Ammon's horn (tissue), 1 donor: ENCODE results near the gene RPL35.

Source experiments
- DNase-seq: peaks from one replicate; pipeline ENCODE4 v3.0.0-alpha.2; 2016; ENCODE audit warnings: low spot score

RPL35 gene

DNA sequence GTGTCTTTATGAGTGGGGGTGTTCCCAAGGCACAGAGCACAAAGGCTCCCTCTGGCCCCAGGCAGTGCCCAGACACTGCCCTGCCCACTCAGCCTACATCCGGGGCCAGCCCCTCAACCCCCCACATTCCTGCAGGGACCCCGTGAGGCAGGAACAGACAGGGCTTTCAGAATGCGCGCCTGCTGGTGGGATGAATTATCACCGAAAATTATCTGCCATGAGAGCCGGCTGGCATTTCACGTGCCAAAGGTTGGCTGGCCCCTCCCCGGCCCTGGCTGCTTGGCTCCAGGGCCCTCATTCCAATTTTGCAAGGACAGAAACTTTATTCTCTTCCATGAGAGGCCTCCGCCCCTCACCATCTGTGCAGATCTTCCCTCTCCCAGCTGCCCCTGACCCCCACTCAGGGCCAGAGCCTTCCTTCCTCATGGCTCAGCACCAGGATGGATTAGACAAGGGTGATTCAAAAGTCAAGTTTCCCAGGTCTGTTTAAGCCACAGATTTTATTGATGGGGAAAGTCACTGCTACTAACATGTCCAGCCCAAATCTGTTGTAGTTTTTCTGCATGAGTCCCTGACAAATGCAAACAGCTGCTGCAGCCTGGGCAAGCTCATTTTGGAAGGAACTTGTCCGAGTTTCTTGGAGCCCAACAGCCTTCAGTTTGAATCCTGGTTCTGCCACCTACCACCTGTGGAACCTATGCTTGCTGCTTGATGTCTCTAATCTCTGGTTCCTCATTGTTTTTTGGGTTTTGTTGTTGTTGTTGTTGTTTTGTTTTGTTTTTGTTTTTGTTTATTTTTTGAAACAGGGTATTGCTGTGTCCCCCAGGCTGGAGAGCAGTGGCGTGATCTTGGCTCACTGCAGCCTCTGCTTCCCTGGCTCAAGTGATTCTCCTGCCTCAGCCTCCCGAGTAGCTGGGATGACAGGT, 40.8 kb downstream of the RPL35 start:
- no peak for DNase-seq

DNA sequence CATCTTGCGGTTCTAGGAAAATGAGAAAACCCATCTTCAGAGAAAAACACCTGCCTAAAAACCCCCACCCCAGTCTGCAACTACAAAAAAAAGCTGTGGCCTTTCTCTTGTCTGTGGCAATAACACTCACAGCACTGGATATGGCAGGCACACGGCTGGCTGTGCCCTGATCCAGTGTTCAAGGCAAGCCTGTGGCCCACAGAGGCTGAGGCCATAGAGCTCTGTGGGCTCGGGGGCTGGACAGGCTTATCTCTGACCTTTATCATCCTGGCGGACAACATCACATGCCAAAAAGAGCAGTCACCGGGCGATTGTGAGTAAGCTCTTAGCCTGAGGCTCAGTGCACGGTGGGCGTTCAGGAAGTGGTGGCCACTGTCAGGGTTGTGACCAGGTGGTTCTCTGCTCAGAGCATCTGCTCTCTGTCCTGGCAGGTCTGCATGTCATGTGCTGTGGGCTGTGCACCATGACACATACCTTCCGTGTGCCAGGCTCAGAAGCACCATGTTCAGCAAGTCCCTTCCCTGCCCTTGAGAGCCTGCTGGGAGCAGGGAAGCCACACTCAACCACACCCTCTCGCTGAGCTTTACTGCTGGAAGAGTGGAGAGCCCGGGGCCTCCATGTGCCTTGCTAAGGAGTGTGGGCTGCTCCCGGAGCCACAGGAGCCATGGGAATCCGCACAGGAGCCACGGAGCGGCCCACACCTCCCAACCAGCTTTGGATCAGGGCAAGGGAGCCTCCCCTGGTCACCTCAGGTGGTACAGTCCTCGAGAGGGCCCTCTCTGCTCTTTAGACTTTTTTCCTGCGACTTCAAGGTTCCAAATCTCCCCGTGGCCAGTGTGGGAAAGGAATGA, 43.1 kb downstream of the RPL35 start:
- DNase-seq, result no peak

DNA sequence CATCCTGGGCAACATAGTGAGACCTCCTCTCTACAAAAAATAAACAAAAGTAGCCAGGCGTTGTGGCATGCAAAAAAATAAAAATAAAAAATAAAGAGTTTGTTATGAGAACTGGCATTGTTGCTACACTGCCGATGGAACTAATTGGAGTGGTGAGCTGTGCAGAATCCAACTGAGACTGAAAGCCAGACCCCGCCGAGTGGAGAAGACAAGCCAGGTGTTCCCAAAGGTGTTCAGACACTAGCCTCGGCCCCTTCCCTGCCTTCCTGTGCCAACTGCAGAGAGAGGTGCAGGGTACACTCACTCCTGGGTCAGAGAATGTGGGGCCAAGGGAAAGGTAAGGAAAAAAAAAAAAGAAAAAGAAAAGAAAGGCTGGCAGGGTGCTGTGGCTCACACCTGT, 46.2 kb downstream of the RPL35 start:
- DNase-seq, result no peak

DNA sequence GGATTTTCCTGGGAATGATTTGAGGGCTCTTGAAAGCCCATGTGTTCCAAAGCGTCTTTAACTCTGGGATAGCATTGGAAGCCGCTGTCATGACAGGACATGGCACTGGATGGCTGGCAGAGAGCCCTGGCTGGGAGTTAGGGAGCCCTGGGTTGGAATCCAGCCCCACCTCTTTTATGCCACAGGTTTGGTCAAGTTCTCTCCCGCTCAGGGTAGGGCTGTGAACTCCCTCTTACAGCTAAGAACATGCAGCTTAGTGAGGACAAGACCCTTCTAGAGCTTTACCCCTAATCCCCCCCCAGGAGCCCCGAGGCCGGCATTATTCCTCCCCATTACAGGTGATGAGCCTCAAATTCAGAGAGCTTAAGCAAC, 47.6 kb downstream of the RPL35 start:
- no peak for DNase-seq

DNA sequence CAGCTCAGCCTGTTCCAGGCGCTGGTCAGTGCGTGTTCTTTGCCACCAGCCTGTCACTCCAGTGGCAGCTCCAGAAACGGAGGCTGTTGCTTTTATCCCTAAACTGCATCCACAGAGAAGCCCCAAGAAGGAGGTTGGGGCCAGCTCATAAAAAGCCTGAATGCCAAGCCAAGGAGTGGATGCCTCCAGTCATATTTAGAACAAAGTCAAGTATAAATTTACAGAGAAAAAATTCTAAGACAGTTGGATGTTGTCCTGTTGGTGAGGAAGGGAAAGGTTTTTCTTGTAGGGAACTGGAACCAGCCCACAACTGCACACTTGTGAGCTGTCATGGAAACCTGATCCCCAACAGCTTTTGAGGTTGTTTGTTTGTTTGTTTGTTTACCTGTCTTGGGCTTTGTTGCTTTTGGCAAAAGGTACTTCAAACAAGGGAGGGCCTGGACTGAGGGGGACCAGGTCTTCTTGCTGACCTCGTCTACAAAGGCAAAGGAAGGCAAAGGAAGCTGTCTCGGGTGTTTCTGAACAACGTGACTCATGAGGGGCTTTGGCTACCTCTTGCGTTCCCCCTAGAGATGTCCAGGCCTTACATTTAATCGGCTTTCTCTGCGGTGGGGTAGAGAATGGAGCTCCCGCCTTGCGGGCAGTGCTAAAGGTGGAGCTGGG, 48.1 kb downstream of the RPL35 start:
- DNase-seq, result no peak

DNA sequence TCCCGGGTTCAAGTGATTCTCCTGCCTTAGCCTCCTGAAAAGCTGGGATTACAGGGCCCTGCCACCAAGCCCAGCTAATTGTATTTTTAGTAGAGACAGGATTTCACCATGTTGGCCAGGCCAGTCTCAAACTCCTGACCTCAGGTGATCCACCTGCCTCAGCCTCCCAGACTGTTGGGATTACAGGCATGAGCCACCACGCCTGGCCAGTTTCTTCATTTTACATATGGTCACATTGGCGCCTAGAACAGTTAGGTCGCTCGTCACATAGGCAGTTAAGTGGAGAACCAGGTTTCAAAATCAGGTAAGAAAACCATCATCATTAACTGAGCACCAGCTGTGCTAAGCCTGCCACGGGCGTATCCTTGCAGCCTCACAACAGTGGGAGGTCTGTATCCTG, 48.7 kb downstream of the RPL35 start:
- DNase-seq, result no peak

DNA sequence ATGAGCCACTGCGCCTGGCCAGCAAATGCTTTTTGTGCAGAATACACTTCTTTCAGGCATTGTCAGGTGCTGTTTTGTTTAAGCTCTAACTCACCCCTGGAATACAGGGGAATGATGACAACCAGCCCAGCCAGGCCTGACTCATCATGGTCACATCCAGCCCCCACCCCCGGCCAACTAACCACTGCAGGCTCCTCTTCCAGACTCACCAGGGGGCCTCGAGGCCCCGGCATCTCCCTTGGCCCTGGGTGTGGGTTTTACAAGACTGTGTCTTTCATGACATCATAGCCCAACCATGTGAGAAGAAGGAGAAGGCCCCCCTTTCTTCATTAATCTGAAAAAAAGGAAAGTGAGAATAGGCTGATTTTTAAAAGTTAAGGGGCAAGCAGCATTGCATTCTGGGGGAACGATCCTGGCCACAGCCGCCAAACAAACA, 49.3 kb downstream of the RPL35 start:
- DNase-seq, result no peak

DNA sequence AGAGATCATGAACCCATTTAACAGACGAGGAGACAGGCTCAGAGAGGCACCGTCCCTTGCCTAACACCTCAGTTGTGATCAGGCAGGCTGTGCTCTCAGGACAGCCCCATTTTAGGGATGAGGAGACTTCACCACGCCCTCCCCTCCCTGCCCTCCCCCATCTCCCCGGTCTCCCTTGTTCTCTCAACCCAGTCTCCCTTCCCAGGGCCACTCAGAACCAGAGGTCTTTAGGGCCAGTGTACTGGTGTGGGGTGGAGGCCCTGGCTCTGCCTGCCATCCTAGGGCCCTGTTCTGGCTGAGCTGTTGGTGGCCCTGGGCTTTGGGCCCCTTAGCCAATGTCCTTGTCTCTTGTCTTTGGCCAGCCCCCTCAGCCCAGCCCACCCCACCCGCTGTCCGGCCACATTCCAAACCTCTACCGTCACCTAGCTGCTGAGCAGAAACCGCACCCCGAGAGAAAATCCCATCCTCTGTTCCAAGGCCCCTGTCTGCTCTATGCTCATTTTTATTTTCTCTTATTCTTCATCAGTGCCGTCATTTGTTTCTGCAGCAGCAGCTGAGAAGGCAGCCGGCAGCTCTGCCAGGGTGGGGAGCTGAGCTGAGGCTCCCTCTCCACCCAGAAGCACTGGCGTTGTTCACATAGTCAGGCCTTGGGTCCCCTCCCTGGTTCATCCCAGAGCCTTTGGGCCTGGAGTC, 50.9 kb downstream of the RPL35 start:
- DNase-seq, result no peak

DNA sequence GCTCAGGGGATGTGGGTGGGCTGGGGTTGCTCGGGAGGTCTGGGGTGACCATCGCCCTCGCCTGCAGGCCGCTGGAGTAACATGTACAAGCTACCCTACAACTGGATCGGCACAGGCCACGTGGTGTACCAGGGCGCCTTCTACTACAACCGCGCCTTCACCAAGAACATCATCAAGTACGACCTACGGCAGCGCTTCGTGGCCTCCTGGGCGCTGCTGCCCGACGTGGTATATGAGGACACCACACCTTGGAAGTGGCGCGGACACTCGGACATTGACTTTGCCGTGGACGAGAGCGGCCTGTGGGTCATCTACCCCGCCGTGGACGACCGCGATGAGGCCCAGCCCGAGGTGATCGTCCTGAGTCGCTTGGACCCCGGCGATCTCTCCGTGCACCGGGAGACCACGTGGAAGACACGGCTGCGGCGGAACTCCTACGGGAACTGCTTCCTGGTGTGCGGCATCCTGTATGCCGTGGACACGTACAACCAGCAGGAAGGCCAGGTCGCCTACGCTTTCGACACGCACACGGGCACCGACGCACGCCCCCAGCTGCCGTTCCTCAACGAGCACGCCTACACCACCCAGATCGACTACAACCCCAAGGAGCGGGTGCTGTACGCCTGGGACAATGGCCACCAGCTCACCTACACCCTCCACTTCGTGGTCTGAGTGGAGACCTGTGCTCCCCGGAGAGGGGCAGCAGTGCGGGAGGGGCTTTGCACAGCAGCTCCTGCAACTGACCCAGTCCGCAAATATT, 51.8 kb downstream of the RPL35 start:
- DNase-seq, result no peak

DNA sequence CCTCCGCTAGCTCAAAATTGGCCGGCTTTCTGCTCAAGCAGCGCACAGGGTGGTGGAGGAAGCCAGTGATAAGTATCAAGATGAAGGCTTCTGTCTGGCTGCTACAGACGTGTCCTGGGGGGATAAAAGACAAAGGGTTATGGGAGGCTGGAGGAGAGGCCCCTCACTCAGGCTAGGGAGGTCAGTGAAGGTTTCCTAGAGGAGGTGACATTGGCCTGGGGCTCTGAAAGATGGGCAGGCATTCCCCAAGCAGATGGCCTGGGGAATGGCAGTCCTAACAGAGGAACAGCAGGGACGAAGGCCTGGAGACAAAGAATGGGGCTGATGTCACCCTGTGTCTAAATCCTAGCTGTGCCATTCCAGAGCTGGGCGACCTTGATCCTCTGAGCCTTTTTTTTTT, 52.5 kb downstream of the RPL35 start:
- no peak for DNase-seq

DNA sequence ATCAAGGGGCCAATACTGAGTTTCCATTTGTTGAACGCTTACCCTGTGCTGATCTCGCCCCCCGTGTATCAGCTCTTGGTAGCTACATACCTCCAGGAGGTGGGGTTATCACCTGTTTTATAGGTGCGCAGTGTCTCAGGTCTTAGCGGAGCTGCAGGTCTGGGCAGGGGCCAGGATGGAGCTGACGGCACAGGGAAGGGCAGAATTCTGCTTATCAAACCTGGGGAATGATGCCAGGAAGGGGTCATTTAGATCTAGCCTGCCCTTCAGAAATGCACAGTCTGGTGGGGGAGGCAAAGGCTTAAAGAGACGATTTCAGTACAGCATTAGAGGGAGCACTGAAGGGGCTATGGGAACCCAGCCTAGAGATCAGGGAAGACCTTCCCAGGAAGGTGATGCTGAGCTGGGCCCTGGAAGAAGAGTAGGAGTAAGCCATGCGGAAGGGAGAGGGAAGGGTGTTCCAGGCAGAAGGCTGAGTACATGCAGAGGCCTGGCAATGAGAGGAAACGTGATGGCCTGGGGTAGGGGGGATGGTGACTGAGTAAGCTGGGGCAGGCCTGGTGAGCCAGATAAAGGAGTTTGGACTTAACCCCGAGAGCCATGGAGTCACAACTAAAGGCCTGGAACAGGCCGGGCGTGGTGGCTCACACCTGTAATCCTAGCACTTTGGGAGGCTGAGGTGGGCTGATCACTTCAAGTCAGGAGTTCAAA, 53.4 kb downstream of the RPL35 start:
- DNase-seq, result no peak
